Lung (tissue), 12 donors: ENCODE data around the gene C11orf16. TPM values are rescaled to one million over a fixed set of nuclear protein-coding genes. Genes with fewer than 3 reads are reported as not detected.

Experiments
- ATAC-seq: fragments of 200-7000 bp; cut with Tn5 transposase; one replicate; pipeline ENCODE4 v1.9.1; 2020; ENCODE audit warnings: moderate number of reproducible peaks; ENCODE audit not compliant: insufficient read depth, low FRiP score
- DNase-seq, 3 donors: peaks; one replicate each; pipeline ENCODE4 v3.0.0-alpha.2; 2013 to 2017
- H3K27ac ChIP-seq, 2 donors: one replicate each; pipeline ENCODE4 v1.5.1; 2013; ENCODE audit warnings: mild to moderate bottlenecking in 2 of 2, moderate library complexity in 2 of 2, control low read depth in 1 of 2, inconsistent platforms in 1 of 2, low read depth in 1 of 2, low read length in 1 of 2
- H3K27me3 ChIP-seq, 3 donors: one replicate each; pipeline ENCODE4 v1.5.1; 2013; ENCODE audit warnings: low read length in 2 of 3; ENCODE audit not compliant: control insufficient read depth in 3 of 3, insufficient read depth in 3 of 3
- H3K36me3 ChIP-seq, 4 donors: one replicate each; pipeline ENCODE4 v1.5.1; 2013; ENCODE audit warnings: low read length in 4 of 4, mild to moderate bottlenecking in 1 of 4, moderate library complexity in 1 of 4; ENCODE audit not compliant: control insufficient read depth in 4 of 4, insufficient read depth in 4 of 4
- H3K4me1 ChIP-seq, 5 donors: one replicate each; pipeline ENCODE4 v1.5.1; 2013; ENCODE audit warnings: low read length in 5 of 5, mild to moderate bottlenecking in 2 of 5, moderate library complexity in 1 of 5; ENCODE audit not compliant: control insufficient read depth in 5 of 5, insufficient read depth in 5 of 5
- H3K4me3 ChIP-seq: one replicate; pipeline ENCODE4 v1.5.1; 2013; ENCODE audit warnings: mild to moderate bottlenecking, control low read depth, moderate library complexity
- H3K9ac ChIP-seq, 2 donors: one replicate each; pipeline ENCODE4 v1.5.1; 2013; ENCODE audit warnings: low read length in 2 of 2, control low read depth in 1 of 2; ENCODE audit not compliant: insufficient read depth in 1 of 2
- H3K9me3 ChIP-seq, 4 donors: one replicate each; pipeline ENCODE4 v1.5.1; 2013; ENCODE audit warnings: low read length in 3 of 4, mild to moderate bottlenecking in 1 of 4, moderate library complexity in 1 of 4; ENCODE audit not compliant: control insufficient read depth in 4 of 4, insufficient read depth in 3 of 4
- WGBS, 2 donors: extraction: QIAGEN DNeasy Blood & Tissue Kit; methylation state at CpG; one replicate each; pipeline ENCODE4 v1.1.7; 2013; 5-methylcytosine and 5-hydroxymethylcytosine counted together
- polyA plus RNA-seq, 2 donors: library from polyadenylated mRNA; stranded (reverse); fragments of 200-250 nt; gene quantifications; one replicate each; pipeline ENCODE4 v1.2.1, GENCODE V29; 2013
- total RNA-seq, 2 donors: library from RNA; depleted of rRNA in 1 of 2; stranded (reverse); fragments of >200 nt in 1 of 2; gene quantifications; one replicate each; pipeline ENCODE4 v1.2.1, GENCODE V29; 2014 to 2021
- TF ChIP-seq, protein P1 (sequence below): IDR thresholded peaks from 2 replicates; pipeline ENCODE4 v1.5.1; 2012; ENCODE audit warnings: mild to moderate bottlenecking; ENCODE audit errors: control extremely low read depth, extremely low read depth
- donor health status: control.
- donor health status: control.
- donor health status: Bipolar disorder and iron deficiency.
- donor health status: healthy.
- donor health status: DM: yes; HTN: yes; CAD: no.

C11orf16 gene
- total and polyA plus RNA-seq, 4 donors, result 1.9 to 14.0 (median 5.8) TPM

DNA sequence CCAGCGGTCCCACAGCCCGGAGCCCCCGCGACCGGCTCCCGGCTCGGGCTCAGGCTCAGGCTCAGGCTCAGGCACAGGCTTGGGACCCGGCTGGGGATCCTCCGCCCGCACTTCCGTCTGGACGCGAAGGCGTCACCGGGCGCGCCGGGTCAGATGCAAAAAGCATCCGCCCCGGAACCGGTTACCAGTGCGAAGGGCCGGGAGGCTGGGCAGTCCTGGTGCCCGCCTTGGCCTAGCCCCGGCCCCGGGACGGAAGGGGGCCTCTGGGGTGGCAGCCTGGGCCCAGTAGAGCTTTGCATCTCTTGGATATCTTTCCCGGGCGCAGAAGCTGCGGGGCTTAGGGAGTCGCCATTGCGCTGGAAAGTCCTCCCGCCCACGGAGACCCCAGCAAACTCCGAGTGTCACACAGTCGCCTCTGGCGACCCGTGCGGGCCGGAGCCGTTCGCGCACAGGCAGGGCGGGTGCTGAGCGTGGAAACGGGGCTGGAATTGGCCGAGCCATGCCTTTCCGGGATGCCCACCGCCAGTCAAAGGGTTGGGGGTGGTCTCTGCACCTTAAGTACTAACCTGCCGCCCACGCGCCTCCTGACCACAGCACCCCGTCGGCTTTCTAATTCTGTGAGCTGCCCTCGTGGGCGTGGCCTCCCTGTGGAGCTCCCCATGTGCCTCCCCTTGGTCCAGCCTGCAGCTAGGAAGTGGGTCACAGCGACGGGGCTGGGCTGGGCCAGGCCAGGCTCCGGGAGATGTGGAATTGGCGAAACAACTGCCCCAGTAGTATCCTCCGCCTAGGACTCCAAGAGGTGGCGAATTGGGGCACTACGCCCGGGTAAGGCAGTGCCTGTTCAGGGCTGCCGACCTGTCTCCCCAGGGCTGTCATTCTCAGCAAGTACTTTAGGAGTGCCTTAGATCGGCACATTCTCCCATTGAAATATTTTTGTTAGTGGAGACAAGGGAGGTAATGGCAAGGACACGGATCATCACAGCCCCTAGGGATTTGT is 31.9 kb upstream of the C11orf16 start, which contains the start of gene TMEM9B:
Gene TMEM9B (minus strand): TSS at position 119 of the 997 bp plus-strand sequence. CDS start 129 bp downstream, outside the sequence.
- TF ChIP-seq, protein P1, sequence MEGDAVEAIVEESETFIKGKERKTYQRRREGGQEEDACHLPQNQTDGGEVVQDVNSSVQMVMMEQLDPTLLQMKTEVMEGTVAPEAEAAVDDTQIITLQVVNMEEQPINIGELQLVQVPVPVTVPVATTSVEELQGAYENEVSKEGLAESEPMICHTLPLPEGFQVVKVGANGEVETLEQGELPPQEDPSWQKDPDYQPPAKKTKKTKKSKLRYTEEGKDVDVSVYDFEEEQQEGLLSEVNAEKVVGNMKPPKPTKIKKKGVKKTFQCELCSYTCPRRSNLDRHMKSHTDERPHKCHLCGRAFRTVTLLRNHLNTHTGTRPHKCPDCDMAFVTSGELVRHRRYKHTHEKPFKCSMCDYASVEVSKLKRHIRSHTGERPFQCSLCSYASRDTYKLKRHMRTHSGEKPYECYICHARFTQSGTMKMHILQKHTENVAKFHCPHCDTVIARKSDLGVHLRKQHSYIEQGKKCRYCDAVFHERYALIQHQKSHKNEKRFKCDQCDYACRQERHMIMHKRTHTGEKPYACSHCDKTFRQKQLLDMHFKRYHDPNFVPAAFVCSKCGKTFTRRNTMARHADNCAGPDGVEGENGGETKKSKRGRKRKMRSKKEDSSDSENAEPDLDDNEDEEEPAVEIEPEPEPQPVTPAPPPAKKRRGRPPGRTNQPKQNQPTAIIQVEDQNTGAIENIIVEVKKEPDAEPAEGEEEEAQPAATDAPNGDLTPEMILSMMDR, result no peak
- peak; percentile 95 for ATAC-seq

DNA sequence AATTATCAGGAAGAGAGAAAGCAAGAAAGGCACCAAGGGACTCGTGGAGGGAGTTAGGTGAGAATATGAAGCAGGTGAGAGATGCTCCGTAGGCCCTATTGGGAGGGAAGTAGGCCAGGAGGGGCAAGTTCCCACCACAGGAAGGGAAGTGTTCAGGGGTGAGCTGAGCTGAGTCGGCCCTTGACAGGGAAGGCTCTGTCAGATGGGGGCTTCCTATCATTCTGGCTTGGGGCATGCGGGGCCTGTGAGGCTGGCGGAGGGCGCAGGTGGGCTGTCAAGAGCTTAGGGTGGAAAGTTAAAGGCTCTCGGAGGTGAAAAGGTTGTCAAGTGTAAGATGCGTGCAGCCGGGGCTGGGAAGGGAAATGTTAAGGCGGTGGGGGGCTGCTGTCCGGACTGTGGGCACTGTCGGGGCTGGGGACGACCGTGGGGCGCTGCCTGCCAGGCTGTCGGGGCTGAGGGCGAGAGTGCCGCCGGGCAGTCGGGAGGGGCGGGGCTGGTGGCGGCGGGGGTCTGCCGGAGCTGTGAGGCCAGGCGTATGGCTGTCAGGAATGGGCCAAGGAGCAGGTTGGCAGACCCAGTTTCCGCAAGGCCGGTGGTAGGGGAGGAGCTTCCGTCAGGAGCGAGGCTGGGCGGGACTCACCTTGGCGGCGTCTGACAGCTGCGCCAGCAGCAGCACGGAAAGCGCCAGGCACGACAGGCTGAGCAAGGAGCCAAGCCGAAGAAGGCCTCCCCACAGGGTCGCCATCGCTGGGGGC is 31.0 kb upstream of the C11orf16 start:
- ATAC-seq (peak; percentile 76), DNase-seq (no peak)
- H3K9ac ChIP-seq, result peak overlapping the region; percentile 59 to 80
- H3K36me3 ChIP-seq, result peaks cover 0 to 9% (median 0%) of the 10 kb centered on the region in 4 donors
- H3K27me3 ChIP-seq, result no peaks in the 10 kb centered on the region
- WGBS, 2 donors, result 2 to 3% methylated on average over 39 of the region's 39 CpGs
- peaks cover 0 to 24% (median 8%) of the 10 kb centered on the region in 5 donors for H3K4me1 ChIP-seq
- TF ChIP-seq, protein P1, result no peak
- H3K27ac ChIP-seq, result peak overlapping the region; percentile 92 to 95
- H3K4me3 ChIP-seq, result peak overlapping the region; percentile 86
- no peaks in the 10 kb centered on the region for H3K9me3 ChIP-seq

More for the DNA sequence above, 31.9 kb upstream of the C11orf16 start, which contains the start of gene TMEM9B:
- Histone ChIP-seq H3K27me3 (no peaks in the 10 kb centered on the region), H3K9me3 (no peaks in the 10 kb centered on the region), H3K4me1 (peaks cover 0 to 19% (median 8%) of the 10 kb centered on the region in 5 donors), H3K4me3 (peak within 1 kb of the TSS; percentile 86), H3K9ac (peak within 1 kb of the TSS; percentile 80 to 82), H3K36me3 (peaks cover 0 to 9% (median 0%) of the 10 kb centered on the region in 4 donors), H3K27ac (peak within 1 kb of the TSS; percentile 92 to 95)
- DNase-seq, result peak; percentile 93 to 94 (median 93)
- WGBS, 2 donors, result 0% methylated on average over 66 to 67 of the region's 67 CpGs

DNA sequence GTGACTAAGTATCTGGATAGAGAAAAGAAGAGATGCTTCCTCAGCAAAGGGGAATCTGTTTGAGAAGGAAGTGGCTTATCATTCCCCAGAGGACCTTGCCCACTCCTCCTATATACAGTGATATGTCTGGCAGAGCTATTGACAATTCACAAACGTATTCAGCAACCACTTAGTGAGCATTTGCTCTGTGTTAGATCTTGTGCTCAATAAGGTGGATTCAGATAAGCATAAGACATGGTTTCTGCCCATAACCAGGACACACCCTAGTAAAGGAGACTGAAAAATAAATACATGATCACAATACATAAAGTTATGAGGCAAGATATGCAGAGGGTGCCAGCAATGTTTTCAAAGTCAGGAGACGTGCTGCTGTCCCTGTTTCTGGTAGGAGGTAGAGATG is 30.1 kb upstream of the C11orf16 start:
- TF ChIP-seq, protein P1, result no peak
- H3K4me3 ChIP-seq, result no peak overlapping the region
- H3K4me1 ChIP-seq, result peaks cover 0 to 24% (median 8%) of the 10 kb centered on the region in 5 donors

More for the DNA sequence above, 30.1 kb upstream of the C11orf16 start:
- Histone ChIP-seq H3K27me3 (no peaks in the 10 kb centered on the region), H3K27ac (no peak overlapping the region), H3K9me3 (no peaks in the 10 kb centered on the region), H3K36me3 (peaks cover 0 to 9% (median 0%) of the 10 kb centered on the region in 4 donors), H3K9ac (peak overlapping the region in 1 of 2 donors; percentile 11)
- no peak for ATAC-seq
- DNase-seq, result no peak
- 16 to 40% methylated on average over 2 of the region's 2 CpGs for WGBS, 2 donors
